Measurements from ENCODE around the gene TMEM254.
"Not testable (repeated sequence)": the region's sequence is repeated elsewhere in the genome, so short reads cannot be mapped to it uniquely, and the experiment has no call there.

TMEM254 gene

GRCh38 chr10:80078448-80079311 is at the start of gene TMEM254:
Gene TMEM254 (plus strand): TSS chr10:80078665. CDS start chr10:80078700, 35 bp downstream.
- peak; percentile 91 to 93 for DNase-seq

GRCh38 chr10:80029205-80029604 is 49.3 kb upstream of the TMEM254 start:
- DNase-seq = not testable (repeated sequence)

GRCh38 chr10:80029865-80030264 is 48.6 kb upstream of the TMEM254 start:
- not testable (repeated sequence) for DNase-seq

- no peak for DNase-seq
Observed at GRCh38 chr10:80032503-80032902, 46.0 kb upstream of the TMEM254 start.

GRCh38 chr10:80034766-80035165 is 43.7 kb upstream of the TMEM254 start:
- DNase-seq = not testable (repeated sequence)

- not testable (repeated sequence) for DNase-seq
Observed at GRCh38 chr10:80035430-80035829, 43.0 kb upstream of the TMEM254 start.

GRCh38 chr10:80036921-80037500 is 41.5 kb upstream of the TMEM254 start:
- not testable (repeated sequence) for DNase-seq

- DNase-seq = not testable (repeated sequence)
Observed at GRCh38 chr10:80038226-80038625, 40.2 kb upstream of the TMEM254 start.

- DNase-seq = no peak
Observed at GRCh38 chr10:80041162-80041561, 37.3 kb upstream of the TMEM254 start.

GRCh38 chr10:80044935-80045334 is 33.5 kb upstream of the TMEM254 start:
- not testable (repeated sequence) for DNase-seq

GRCh38 chr10:80046629-80047441 is 31.6 kb upstream of the TMEM254 start:
- DNase-seq = peak; percentile 79 to 80

GRCh38 chr10:80050752-80051151 is 27.7 kb upstream of the TMEM254 start:
- no peak for DNase-seq

- DNase-seq = no peak
Observed at GRCh38 chr10:80051993-80052392, 26.5 kb upstream of the TMEM254 start.

- DNase-seq = no peak
Observed at GRCh38 chr10:80055760-80056159, 22.7 kb upstream of the TMEM254 start.

- no peak for DNase-seq
Observed at GRCh38 chr10:80057171-80057570, 21.3 kb upstream of the TMEM254 start.

- DNase-seq = no peak
Observed at GRCh38 chr10:80064120-80064886, 14.2 kb upstream of the TMEM254 start.

GRCh38 chr10:80066809-80067208 is 11.7 kb upstream of the TMEM254 start:
- DNase-seq = no peak

- not testable (repeated sequence) for DNase-seq
Observed at GRCh38 chr10:80067821-80068220, 10.6 kb upstream of the TMEM254 start.

- DNase-seq = no peak
Observed at GRCh38 chr10:80068270-80068669, 10.2 kb upstream of the TMEM254 start.

- DNase-seq = no peak
Observed at GRCh38 chr10:80070057-80070456, 8.4 kb upstream of the TMEM254 start.

GRCh38 chr10:80072584-80072983 is 5.9 kb upstream of the TMEM254 start:
- no peak for DNase-seq

- DNase-seq = no peak
Observed at GRCh38 chr10:80075781-80076180, 2.7 kb upstream of the TMEM254 start.
